ENCODE measurements around the gene TBC1D10A. TPM values are rescaled to one million over a fixed set of nuclear protein-coding genes. Genes with fewer than 3 reads are reported as not detected.

Gene TBC1D10A
- total RNA-seq, 1 donor from 2014 or later = 5.8 TPM

- Histone ChIP-seq H3K27me3 (ENCODE audit: low read depth) (no peaks in the 10 kb centered on the region), H3K36me3 (peaks cover 46% of the 10 kb centered on the region), H3K9me3 (replicated peaks) (no peaks in the 10 kb centered on the region), H3K27ac (replicated peaks) (peak within 1 kb of the TSS; percentile 96), H3K4me1 (peaks cover 54% of the 10 kb centered on the region), H3K4me3 (peak within 1 kb of the TSS; percentile 92)
- no peak for TF ChIP-seq CTCF (IDR thresholded peaks at IDR 0.05; ENCODE audit: borderline replicate concordance)
- DNase-seq = peak; percentile 99
- intact Hi-C loops (cut with micrococcal nuclease) = no loop called here
Measured at GRCh38 chr22:30289141-30289979, 37.4 kb downstream of the TBC1D10A start, which contains the start of gene CASTOR1. Gene CASTOR1, minus strand, starts transcription at chr22:30289505. Its CDS starts 8 bp downstream, at chr22:30289497.

DNA sequence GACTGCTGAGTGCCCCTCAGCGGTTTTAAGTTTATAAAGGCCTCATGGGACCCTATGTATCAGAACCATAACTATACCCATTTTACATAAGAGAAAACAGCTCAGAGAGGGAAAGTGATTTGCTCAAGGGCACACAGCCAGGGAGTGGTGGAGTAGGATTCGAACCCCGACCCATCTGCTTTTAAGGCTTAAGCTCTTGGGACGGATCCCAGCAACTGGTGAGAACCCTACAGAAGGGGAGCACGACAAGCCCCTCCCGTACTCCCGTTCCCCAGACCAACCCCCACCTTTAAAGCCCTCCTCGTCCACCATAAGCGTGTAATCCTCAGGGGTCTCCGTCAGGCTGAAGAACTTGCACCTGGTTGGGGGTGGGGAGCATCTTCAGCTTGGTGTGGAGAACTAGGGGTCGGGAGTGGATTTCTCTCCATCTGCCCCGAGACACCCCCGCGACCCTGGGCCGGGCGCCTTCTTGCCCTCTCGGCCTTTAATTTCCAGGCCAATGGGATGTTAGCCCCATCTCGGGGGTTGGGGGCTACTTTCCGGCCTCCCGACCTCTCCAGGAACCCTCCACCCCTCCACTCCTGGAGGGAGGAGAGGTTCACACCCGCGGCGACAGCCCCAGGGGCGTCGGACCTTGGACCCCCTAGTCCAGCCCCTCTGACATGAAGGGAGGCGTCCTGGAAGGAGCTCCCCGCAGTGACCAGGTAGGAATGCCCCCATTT lies 38.2 kb downstream of the TBC1D10A start:
- no peak for DNase-seq
- Histone ChIP-seq H3K4me3 (peak overlapping the region; percentile 92), H3K9me3 (replicated peaks) (no peaks in the 10 kb centered on the region), H3K27ac (replicated peaks) (peak overlapping the region; percentile 96), H3K4me1 (peaks cover 54% of the 10 kb centered on the region), H3K36me3 (peaks cover 38% of the 10 kb centered on the region), H3K27me3 (ENCODE audit: low read depth) (no peaks in the 10 kb centered on the region)
- intact Hi-C loops (cut with micrococcal nuclease) = no loop called here
- TF ChIP-seq CTCF (IDR thresholded peaks at IDR 0.05; ENCODE audit: borderline replicate concordance) = no peak

- peaks cover 31% of the 10 kb centered on the region for H3K36me3 ChIP-seq
- no peaks in the 10 kb centered on the region for H3K9me3 ChIP-seq (replicated peaks)
- peak; percentile 88 for DNase-seq
- peaks cover 54% of the 10 kb centered on the region for H3K4me1 ChIP-seq
- H3K4me3 ChIP-seq = peak overlapping the region; percentile 92
- H3K27ac ChIP-seq (replicated peaks) = peak overlapping the region; percentile 96
- H3K27me3 ChIP-seq (ENCODE audit: low read depth) = no peaks in the 10 kb centered on the region
- TF ChIP-seq CTCF (IDR thresholded peaks at IDR 0.05; ENCODE audit: borderline replicate concordance) = peak; percentile 82
- intact Hi-C loops (cut with micrococcal nuclease) = no loop called here
Measured at GRCh38 chr22:30287648-30288418, 38.9 kb downstream of the TBC1D10A start.

- no peaks in the 10 kb centered on the region for H3K9me3 ChIP-seq (replicated peaks)
- peaks cover 23% of the 10 kb centered on the region for H3K36me3 ChIP-seq
- peak overlapping the region; percentile 96 for H3K27ac ChIP-seq (replicated peaks)
- intact Hi-C loops (cut with micrococcal nuclease) = no loop called here
- TF ChIP-seq CTCF (IDR thresholded peaks at IDR 0.05; ENCODE audit: borderline replicate concordance) = peak; percentile 88
- H3K4me3 ChIP-seq = no peak overlapping the region
- peak; percentile 68 for DNase-seq
- H3K4me1 ChIP-seq = peaks cover 48% of the 10 kb centered on the region
- no peaks in the 10 kb centered on the region for H3K27me3 ChIP-seq (ENCODE audit: low read depth)
Measured at GRCh38 chr22:30286813-30287647, 39.7 kb downstream of the TBC1D10A start.
